H9 (cell line): ENCODE measurements around the gene UBTF. TPM values are rescaled to one million over a fixed set of nuclear protein-coding genes. Genes with fewer than 3 reads are reported as not detected.

Experiments
- DNase-seq: peaks from one replicate; pipeline ENCODE4 v3.0.0-alpha.2; 2017
- H2AFZ ChIP-seq: one replicate; pipeline ENCODE4 v1.6.1; 2013; ENCODE audit warnings: mild to moderate bottlenecking, low read length, control low read depth, moderate library complexity
- H2AK5ac ChIP-seq: 2 replicates; pipeline ENCODE4 v1.6.1; 2013; ENCODE audit warnings: low read length, control low read depth, mixed read lengths; ENCODE audit not compliant: insufficient read length
- H2BK120ac ChIP-seq: one replicate; pipeline ENCODE4 v1.6.1; 2013; ENCODE audit warnings: low read depth, mild to moderate bottlenecking, low read length, control low read depth, inconsistent platforms; ENCODE audit not compliant: poor library complexity, severe bottlenecking
- H2BK12ac ChIP-seq: 2 replicates; pipeline ENCODE4 v1.6.1; 2013; ENCODE audit warnings: low read length, control low read depth, mixed read lengths, low read depth; ENCODE audit not compliant: insufficient read length
- H2BK15ac ChIP-seq: 2 replicates; pipeline ENCODE4 v1.6.1; 2013; ENCODE audit warnings: low read depth, low read length, control low read depth
- H2BK20ac ChIP-seq: one replicate; pipeline ENCODE4 v1.6.1; 2013; ENCODE audit warnings: low read depth, mild to moderate bottlenecking, low read length, control low read depth, inconsistent platforms; ENCODE audit not compliant: poor library complexity, severe bottlenecking
- H2BK5ac ChIP-seq: 2 replicates; pipeline ENCODE4 v1.6.1; 2013; ENCODE audit warnings: low read length, control low read depth, mixed read lengths; ENCODE audit not compliant: insufficient read length
- H3K14ac ChIP-seq: 2 replicates; pipeline ENCODE4 v1.6.1; 2013; ENCODE audit warnings: low read length, control low read depth; ENCODE audit not compliant: insufficient read depth
- H3K18ac ChIP-seq: 2 replicates; pipeline ENCODE4 v1.6.1; 2013; ENCODE audit warnings: low read depth, mild to moderate bottlenecking, mixed read lengths, low read length, control low read depth; ENCODE audit not compliant: insufficient read length
- H3K23ac ChIP-seq: 2 replicates; pipeline ENCODE4 v1.6.1; 2013; ENCODE audit warnings: low read length, control low read depth, mixed read lengths, low read depth; ENCODE audit not compliant: insufficient read length
- H3K23me2 ChIP-seq: 2 replicates; pipeline ENCODE4 v1.6.1; 2013; ENCODE audit warnings: low read depth, mild to moderate bottlenecking, mixed read lengths, low read length, control low read depth; ENCODE audit not compliant: insufficient read length, poor library complexity, severe bottlenecking
- H3K27ac ChIP-seq: 2 replicates; pipeline ENCODE4 v1.5.1; 2013; ENCODE audit warnings: low read length, control low read depth, mixed read lengths, low read depth; ENCODE audit not compliant: insufficient read length
- H3K27me3 ChIP-seq: 2 replicates; pipeline ENCODE4 v1.6.1; 2013; ENCODE audit warnings: low read length, control low read depth, inconsistent platforms; ENCODE audit not compliant: insufficient read depth
- H3K4ac ChIP-seq: 2 replicates; pipeline ENCODE4 v1.6.1; 2013; ENCODE audit warnings: low read depth, mild to moderate bottlenecking, control low read depth, inconsistent platforms, low read length, moderate library complexity
- H3K4me1 ChIP-seq: 2 replicates; pipeline ENCODE4 v1.6.1; 2013; ENCODE audit warnings: low read length, control low read depth, inconsistent platforms; ENCODE audit not compliant: insufficient read depth
- H3K4me2 ChIP-seq: 2 replicates; pipeline ENCODE4 v1.6.1; 2013; ENCODE audit warnings: low read length, control low read depth, mixed read lengths; ENCODE audit not compliant: insufficient read length, insufficient read depth
- H3K56ac ChIP-seq: 2 replicates; pipeline ENCODE4 v1.6.1; 2013; ENCODE audit warnings: low read depth, mild to moderate bottlenecking, mixed read lengths, low read length, control low read depth; ENCODE audit not compliant: insufficient read length
- H3K79me1 ChIP-seq: 2 replicates; pipeline ENCODE4 v1.6.1; 2013; ENCODE audit warnings: low read depth, mild to moderate bottlenecking, moderate library complexity, low read length, control low read depth, inconsistent platforms; ENCODE audit not compliant: insufficient read depth, poor library complexity, severe bottlenecking
- H3K79me2 ChIP-seq: 2 replicates; pipeline ENCODE4 v1.6.1; 2013; ENCODE audit warnings: low read length, control low read depth, inconsistent platforms; ENCODE audit not compliant: insufficient read depth
- H3K9ac ChIP-seq: 2 replicates; pipeline ENCODE4 v1.6.1; 2013; ENCODE audit warnings: low read length, control low read depth, mixed read lengths; ENCODE audit not compliant: insufficient read length; ENCODE audit errors: extremely low read depth
- H3K9me3 ChIP-seq: one replicate; pipeline ENCODE4 v1.6.1; 2013; ENCODE audit warnings: low read depth, low read length, inconsistent platforms; ENCODE audit not compliant: control insufficient read depth
- H3T11ph ChIP-seq: one replicate; pipeline ENCODE4 v1.6.1; 2013; ENCODE audit warnings: mild to moderate bottlenecking, low read length, control low read depth, inconsistent platforms
- H4K20me1 ChIP-seq: one replicate; pipeline ENCODE4 v1.6.1; 2013; ENCODE audit not compliant: control insufficient read depth, insufficient read length, insufficient read depth
- H4K5ac ChIP-seq: 2 replicates; pipeline ENCODE4 v1.6.1; 2013; ENCODE audit warnings: low read depth, mild to moderate bottlenecking, mixed read lengths, low read length, control low read depth; ENCODE audit not compliant: insufficient read length
- H4K8ac ChIP-seq: replicated peaks from 2 replicates; pipeline ENCODE4 v1.6.1; 2013; ENCODE audit warnings: low read length, control low read depth, mixed read lengths, low read depth; ENCODE audit not compliant: insufficient read length
- H4K91ac ChIP-seq: 2 replicates; pipeline ENCODE4 v1.6.1; 2013; ENCODE audit warnings: low read depth, mild to moderate bottlenecking, moderate library complexity, mixed read lengths, low read length, control low read depth; ENCODE audit not compliant: insufficient read length
- H3K27ac Mint-ChIP-seq, 3 experiments: 2 replicates in 2 of 3; 3 replicates in 1 of 3; pipeline ENCODE4 v1.8.0; 2020 to 2021; ENCODE audit warnings: mixed read lengths in 3 of 3, mild to moderate bottlenecking in 1 of 3, moderate library complexity in 1 of 3
- H3K27me3 Mint-ChIP-seq: 2 replicates; pipeline ENCODE4 v1.8.0; 2021; ENCODE audit warnings: low read depth, mild to moderate bottlenecking, moderate library complexity, mixed read lengths
- H3K36me3 Mint-ChIP-seq, 3 experiments: 2 replicates in 2 of 3; 3 replicates in 1 of 3; pipeline ENCODE4 v1.8.0; 2020 to 2021; ENCODE audit warnings: low read depth in 3 of 3, mixed read lengths in 3 of 3; ENCODE audit not compliant: insufficient read depth in 1 of 3
- H3K4me1 Mint-ChIP-seq, 2 experiments: 2 replicates each; pipeline ENCODE4 v1.8.0; 2020; ENCODE audit warnings: mixed read lengths in 2 of 2
- H3K4me3 Mint-ChIP-seq, 2 experiments: 2 replicates in 1 of 2; 3 replicates in 1 of 2; pipeline ENCODE4 v1.8.0; 2020 to 2021; ENCODE audit warnings: mild to moderate bottlenecking in 2 of 2, mixed read lengths in 2 of 2, moderate library complexity in 1 of 2
- H3K9me3 Mint-ChIP-seq, 2 experiments: 2 replicates in 1 of 2; 3 replicates in 1 of 2; pipeline ENCODE4 v1.8.0; 2020; ENCODE audit warnings: mild to moderate bottlenecking in 2 of 2, mixed read lengths in 2 of 2, moderate library complexity in 1 of 2
- CTCF ChIP-seq: fragments of 200-600 bp; sonication (generic); conservative IDR thresholded peaks from 3 replicates; pipeline ENCODE4 v1.8.0; 2021; ENCODE audit warnings: antibody characterized with exemption, mild to moderate bottlenecking
- WGBS: extraction: QIAGEN DNeasy Blood & Tissue Kit; methylation state at CpG from one replicate; pipeline ENCODE4 v1.1.7; 2013; ENCODE audit warnings: missing lambda C conversion rate, low lambda C conversion rate, mixed read lengths; ENCODE audit not compliant: insufficient read length; ENCODE audit errors: extremely low coverage; 5-methylcytosine and 5-hydroxymethylcytosine counted together
- total RNA-seq: library from RNA; stranded (reverse); gene quantifications from 2 replicates; pipeline ENCODE4 v1.2.1, GENCODE V29; 2021

UBTF gene
- total RNA-seq, 1 experiment from 2014 or later: 151 TPM

- Mint-ChIP-seq H3K9me3 (no peaks in the 10 kb centered on the region), H3K4me1 (no peaks in the 10 kb centered on the region), H3K36me3 (peaks cover 28 to 63% (median 56%) of the 10 kb centered on the region in 3 experiments), H3K27me3 (no peaks in the 10 kb centered on the region), H3K4me3 (no peak overlapping the region), H3K27ac (no peak overlapping the region; a peak in 1 of 7 replicates)
- H3K56ac ChIP-seq: no peak overlapping the region
- H2BK120ac ChIP-seq: no peak overlapping the region
- no peak overlapping the region for H2BK12ac ChIP-seq
- no peak overlapping the region for H3K4me2 ChIP-seq
- no peak for TF ChIP-seq CTCF
- H2BK20ac ChIP-seq: no peak overlapping the region
- H4K91ac ChIP-seq: no peak overlapping the region
- H3K23ac ChIP-seq: no peak overlapping the region
- no peak overlapping the region for H2AK5ac ChIP-seq
- no peaks in the 10 kb centered on the region for H3K27me3 ChIP-seq
- WGBS: no CpG with 5 or more reads among the region's 15 CpGs
- no peak overlapping the region for H4K5ac ChIP-seq
- no peaks in the 10 kb centered on the region for H3K79me2 ChIP-seq
- H3K4me1 ChIP-seq: no peaks in the 10 kb centered on the region
- no peak overlapping the region for H4K8ac ChIP-seq
- no peaks in the 10 kb centered on the region for H3K9me3 ChIP-seq
- H3K14ac ChIP-seq: no peak overlapping the region
- no peak overlapping the region for H3K18ac ChIP-seq
- H2AFZ ChIP-seq: no peak overlapping the region
- no peak overlapping the region for H3K4ac ChIP-seq
- H3K23me2 ChIP-seq: no peaks in the 10 kb centered on the region
- no peak overlapping the region for H3T11ph ChIP-seq
- no peak overlapping the region for H3K27ac ChIP-seq
- H3K79me1 ChIP-seq: no peaks in the 10 kb centered on the region
- no peak for DNase-seq
- H4K20me1 ChIP-seq: no peaks in the 10 kb centered on the region
- no peak overlapping the region for H3K9ac ChIP-seq
- H2BK5ac ChIP-seq: no peak overlapping the region
- H2BK15ac ChIP-seq: no peak overlapping the region
These were observed 59.8 kb downstream of the UBTF start for GRCh38 chr17:44159519-44160210.
